HS-27A (cell line): Measurements from ENCODE around the gene CEP152.
A peak's percentile ranks its signal among the peaks of the same experiment; 100 is the strongest.
"Not testable (repeated sequence)": the region's sequence is repeated elsewhere in the genome, so short reads cannot be mapped to it uniquely, and the experiment has no call there.

Source experiments
- DNase-seq: peaks from one replicate; pipeline ENCODE4 v3.0.0-alpha.2; 2012; ENCODE audit warnings: low read depth, missing footprints

The CEP152 gene

GRCh38 chr15:48803877-48804276, 7.0 kb downstream of the CEP152 start:
- DNase-seq: no peak

DNA sequence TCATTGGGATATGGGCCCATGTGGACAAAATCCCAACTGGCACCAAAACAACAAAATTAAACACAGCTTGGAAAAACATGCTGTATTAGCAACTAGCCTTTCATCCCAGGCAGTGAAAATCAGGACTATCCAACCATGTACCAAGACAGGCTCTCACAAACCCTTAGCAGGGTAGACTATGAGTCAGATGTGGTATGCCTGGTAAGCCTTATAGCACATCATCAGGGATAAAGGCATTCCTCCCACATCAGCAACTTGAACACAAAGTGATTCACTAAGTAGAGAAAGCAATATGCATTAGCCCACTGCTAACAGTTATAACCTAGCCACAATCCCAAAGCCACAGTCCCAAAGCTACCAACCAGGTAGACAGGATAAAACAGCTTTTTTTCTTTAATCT, 8.0 kb downstream of the CEP152 start:
- peak; percentile 61 for DNase-seq

DNA sequence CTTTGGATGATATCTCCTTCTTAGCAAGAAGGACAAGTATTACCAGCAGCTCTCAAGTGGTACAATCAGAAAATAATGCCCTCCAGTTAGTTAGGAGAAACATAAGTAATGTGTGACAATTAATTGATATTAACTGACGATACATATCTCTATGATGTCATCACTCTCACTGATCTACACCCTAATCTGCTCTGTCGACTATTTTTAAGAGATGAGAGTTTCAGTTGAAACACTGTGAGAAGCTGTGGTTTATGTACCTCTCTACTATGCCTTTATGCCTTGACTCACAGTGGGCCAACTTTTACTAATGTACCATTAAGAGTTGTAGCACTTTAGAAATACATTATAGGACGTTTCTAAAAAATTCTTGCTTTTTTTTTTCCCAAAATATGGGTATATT, 8.6 kb downstream of the CEP152 start:
- DNase-seq: no peak

- no peak for DNase-seq
These were observed 9.9 kb downstream of the CEP152 start for GRCh38 chr15:48800811-48801455.

DNA sequence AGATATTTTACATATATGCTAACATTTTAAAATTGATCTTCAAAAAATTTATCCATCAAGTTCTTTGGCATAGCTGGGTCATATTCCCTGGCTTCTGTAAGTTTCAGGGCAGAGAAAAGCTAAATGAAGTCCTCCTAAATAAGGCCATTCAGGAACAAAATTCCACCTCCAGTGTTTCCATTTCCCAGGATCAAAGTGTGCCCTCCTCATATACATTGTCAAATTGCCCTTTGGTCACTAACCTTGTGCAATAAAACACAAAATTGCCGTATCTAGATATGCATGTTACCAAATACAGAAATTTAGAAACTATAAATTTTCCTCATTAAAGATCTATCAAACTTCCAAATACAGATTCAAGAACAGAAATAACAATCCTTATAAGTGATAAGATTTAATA, 10.6 kb downstream of the CEP152 start:
- no peak for DNase-seq

DNA sequence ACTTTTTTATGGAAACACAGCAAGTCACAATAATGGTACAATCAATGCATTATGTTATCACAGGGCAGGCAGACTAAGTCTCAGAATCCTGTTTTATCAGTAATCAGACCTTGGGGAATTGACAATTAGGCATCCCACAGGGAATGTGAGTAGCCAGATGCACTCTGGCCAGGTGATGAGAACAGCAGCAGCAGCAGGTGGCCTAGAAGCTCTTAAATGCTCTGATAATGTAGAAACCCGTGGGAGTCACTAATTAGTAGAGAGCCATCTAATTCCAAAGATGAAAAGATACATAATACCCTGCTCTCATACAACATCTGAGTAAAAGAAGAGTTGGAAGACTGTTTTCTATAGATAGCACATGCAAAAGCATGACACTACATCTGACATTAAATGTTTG, 12.6 kb downstream of the CEP152 start:
- no peak for DNase-seq

DNA sequence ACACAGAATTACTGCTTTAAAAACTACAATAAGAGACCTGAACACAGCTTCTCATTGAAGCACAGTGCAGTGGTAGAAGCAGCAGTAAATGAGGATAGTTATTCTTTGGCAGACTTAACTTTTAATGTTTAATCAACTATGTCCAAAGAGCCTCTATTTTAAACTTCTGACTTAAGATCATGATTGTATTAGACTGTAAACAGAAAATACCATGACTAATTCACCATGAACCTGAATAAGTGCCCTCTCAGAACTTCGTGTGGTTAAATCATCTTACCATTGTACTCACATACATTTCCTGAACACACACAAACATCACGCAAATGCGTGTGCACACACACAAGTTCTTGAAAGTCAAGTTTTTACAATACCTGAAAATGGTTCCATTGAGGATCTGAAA, 13.9 kb downstream of the CEP152 start:
- DNase-seq: no peak

DNA sequence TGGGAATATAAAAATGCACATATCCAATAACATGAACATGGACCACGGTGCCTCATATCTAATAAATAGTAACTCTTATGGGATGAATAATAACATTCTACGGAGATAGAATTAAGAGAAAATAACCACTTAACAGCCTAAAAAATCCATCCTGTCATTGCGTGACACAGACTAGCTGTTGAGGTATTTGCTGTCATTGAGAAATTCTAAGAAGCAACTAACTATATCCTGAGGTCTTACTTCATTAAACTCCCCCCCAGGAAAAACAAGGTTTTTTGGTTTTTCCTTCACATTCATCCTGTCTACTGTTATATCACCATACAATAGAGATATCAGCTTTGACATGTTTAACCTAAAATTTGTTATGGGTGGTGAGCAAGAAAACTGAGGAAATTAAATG, 14.3 kb downstream of the CEP152 start:
- no peak for DNase-seq

GRCh38 chr15:48795901-48796300, 15.0 kb downstream of the CEP152 start:
- DNase-seq: no peak

DNA sequence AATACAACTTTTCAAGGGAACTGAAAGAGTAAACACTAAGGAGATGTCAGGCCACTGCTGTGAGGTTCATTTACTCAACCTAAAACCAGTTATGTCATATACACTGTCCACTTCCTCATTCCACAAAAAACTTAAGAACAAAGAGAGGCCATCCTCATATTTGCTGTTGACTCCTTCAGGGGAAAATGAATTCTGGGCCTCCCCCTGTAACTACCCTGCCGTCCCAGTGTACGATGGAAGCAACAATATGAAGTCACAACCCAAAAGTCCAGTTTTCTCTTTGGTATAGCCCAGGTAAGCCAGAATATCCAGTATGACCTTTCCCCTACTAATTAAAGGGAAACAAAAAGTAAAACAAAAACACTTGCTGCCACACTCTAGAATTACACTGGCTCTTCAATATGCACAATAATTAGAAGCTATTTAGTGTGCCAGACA, 16.2 kb downstream of the CEP152 start:
- no peak for DNase-seq

GRCh38 chr15:48792408-48792807, 18.5 kb downstream of the CEP152 start:
- DNase-seq: no peak

GRCh38 chr15:48790466-48791115, 20.3 kb downstream of the CEP152 start:
- not testable (repeated sequence) for DNase-seq

DNA sequence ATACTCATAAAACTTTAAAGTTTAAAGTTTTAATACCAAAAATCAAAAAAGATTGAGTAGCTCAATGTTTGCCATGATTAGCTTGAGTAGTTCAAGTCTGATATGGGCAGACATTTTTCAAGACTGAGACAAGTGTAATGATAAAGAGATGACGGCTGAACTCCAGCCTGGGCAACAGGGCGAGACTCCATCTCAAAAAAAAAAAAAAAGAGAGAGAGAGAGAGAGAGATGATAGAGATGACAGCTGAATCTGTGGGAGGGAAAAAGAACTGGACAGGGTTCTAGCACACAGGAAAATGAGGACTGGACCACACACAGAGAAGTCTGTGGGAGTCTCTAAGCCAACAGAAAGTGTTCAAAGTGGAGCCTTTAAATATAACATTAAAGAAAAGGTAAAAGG, 25.2 kb downstream of the CEP152 start:
- no peak for DNase-seq

GRCh38 chr15:48785195-48785594, 25.7 kb downstream of the CEP152 start:
- no peak for DNase-seq

DNA sequence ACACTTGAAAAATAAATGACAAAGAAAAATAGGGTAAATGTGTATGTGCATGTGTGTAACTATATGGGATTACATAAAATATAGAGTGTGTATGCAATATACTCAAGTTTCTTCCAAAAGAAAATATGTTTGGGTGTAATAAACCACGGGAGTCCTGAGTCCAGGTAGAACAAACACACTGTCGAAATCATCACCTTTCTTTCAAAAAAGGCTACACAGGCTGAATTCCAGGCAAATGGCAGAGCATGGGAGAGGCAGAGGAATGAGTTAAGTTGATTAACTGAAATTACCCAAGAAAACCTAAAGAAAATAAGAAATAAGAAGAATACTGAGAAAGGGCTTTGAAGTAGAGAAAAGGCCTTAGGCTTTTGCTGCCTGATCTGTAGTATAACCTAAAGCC, 26.1 kb downstream of the CEP152 start:
- DNase-seq: no peak

DNA sequence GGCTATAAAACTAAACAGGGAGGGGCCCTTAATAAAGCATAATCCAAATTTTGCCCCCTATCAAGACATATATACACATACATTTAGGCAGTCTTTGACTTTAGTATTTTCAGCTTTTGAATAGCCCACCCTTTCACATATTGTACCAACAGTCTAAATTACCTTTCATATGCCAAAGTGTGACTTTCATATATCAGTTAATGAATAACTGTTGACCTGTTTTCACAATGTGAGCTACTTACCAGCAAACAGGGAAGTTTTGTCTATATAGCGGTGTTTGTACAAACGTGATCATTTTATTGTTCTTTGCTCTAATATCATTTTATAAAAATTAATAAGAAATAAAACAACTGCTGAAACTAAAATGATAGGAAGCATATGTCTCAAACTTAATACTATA, 28.0 kb downstream of the CEP152 start:
- no peak for DNase-seq

DNA sequence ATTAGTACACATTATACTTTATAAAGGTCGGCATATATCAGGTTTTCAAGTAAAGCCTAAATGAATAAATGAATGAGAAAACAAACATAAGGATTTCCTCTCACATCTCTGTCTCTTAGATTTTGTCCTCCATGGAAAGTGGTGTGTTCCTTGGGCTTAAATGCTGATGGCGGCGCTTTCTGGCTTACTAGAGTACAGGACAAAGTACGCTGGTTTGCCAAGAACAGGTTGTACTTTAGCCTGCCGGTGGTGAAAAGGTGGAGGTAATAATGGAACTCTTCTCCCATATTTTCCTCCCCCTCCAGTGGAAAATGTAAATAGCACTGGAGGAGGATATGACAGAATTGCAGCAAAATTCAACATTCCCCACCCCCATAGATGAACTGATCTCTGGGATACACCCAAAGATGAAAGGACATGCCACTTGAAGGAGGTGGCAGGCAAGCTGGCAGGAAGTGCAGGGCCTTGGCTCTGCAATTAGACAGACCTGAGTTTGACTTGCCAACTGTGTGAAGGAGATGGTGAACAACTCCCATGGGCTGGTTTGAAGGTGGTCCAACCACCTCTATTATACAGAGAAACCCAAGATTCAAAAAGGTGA, 29.3 kb downstream of the CEP152 start:
- DNase-seq: no peak

DNA sequence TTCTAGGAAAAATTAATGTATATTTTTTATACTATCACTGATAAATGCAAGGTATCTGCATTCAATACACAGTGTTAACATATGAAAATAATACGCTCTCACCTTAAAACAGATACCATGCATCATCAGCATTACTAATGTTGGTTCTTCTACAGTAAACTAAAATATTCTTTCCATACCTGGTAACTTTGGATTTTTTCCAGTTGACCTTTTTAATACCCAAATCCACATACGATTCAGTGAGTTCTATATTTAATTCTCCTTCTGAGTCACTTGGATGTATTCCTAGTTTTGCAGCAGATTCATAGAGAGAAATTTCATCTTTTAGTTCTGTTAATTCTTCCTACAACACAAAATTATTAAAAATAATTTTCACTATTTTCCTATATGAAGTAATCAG, 29.9 kb downstream of the CEP152 start:
- DNase-seq: no peak

GRCh38 chr15:48778331-48778730, 32.5 kb downstream of the CEP152 start:
- no peak for DNase-seq

DNA sequence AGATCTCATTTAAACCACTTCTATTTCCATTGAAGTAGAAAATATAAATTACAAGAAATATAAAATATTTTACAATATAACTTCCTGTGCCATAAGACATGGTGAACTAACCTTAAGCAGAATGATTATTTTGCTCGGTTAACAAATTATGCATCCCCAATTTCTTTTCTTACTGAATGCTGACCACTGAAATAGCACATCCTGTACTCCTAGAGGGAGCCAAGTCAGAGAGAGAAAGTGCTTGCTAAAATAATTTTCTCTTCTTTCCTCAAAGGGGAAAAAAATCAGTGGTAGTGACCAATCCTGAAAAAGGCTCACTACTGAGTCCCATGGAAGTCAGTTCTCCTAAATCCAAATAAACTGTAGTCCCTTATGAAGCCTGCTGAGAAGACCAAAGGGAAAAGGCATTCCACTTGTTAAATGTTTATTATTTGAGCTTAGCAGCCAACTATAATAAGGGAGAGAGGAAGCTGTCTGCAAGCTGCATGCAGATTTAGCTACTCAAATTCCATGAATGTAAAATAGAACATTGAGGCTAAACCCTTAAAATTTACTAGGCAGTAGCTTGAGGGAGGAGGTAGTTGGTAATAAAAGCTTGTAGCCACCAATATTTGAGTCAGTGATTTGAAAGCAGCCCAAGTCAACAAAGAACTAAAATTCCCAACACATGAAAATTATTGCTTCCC, 33.1 kb downstream of the CEP152 start:
- DNase-seq: no peak

GRCh38 chr15:48775546-48775945, 35.3 kb downstream of the CEP152 start:
- DNase-seq: no peak

DNA sequence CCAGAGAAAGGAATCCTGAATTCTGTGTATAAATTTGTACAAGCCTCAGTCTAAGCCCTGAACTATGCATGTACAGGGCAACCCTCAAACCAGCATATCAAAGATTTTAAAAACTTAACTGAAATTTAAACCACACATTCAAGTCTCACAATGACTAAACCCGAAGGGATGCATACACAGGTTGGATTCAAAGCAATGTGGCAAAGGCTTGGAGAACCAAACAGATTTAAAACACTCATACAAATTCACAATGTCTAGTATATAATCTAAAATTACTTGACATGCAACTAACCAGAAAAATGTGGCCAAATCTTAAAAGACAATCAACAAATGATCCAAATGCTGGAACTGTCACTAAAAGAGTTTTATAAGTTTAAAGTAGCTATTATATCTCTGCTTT, 36.4 kb downstream of the CEP152 start:
- no peak for DNase-seq

DNA sequence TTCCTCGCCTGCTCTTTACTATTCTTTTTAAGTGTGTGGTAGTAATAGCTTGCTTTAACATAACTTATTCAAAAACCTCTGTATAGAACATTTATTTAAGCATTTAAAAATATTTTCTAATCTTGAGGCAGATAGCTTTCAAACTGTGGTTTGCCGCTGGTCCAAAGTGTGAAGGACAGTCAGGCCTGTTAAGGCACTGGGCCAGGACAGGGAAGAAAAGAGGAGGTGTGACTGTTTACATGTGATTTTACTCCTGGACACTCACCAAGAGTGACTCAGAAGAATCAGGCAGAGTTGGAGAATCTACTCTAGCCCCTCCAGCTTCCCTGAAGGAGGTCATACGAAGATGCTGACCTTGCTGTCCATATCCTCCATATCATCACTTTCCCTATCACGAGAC, 44.7 kb downstream of the CEP152 start:
- DNase-seq: no peak
